Progenitor cell of endocrine pancreas (in vitro differentiated cells): ENCODE results near the gene SNRNP40. TPM values are rescaled to one million over a fixed set of nuclear protein-coding genes. Genes with fewer than 3 reads are reported as not detected.
"Not testable (repeated sequence)": the region's sequence is repeated elsewhere in the genome, so short reads cannot be mapped to it uniquely, and the experiment has no call there.

Experiments
- DNase-seq: peaks from one replicate; pipeline ENCODE4 v3.0.0; 2021; ENCODE audit warnings: low spot score; ENCODE audit not compliant: unreplicated experiment
- H3K27ac Mint-ChIP-seq: 2 replicates; pipeline ENCODE4 v1.8.0; 2021; ENCODE audit warnings: mild to moderate bottlenecking, moderate library complexity, mixed read lengths
- H3K27me3 Mint-ChIP-seq: 2 replicates; pipeline ENCODE4 v1.8.0; 2021; ENCODE audit warnings: mixed read lengths
- H3K36me3 Mint-ChIP-seq: 2 replicates; pipeline ENCODE4 v1.8.0; 2022; ENCODE audit warnings: mixed read lengths; ENCODE audit not compliant: insufficient read depth
- H3K4me1 Mint-ChIP-seq: 2 replicates; pipeline ENCODE4 v1.8.0; 2021; ENCODE audit warnings: low read depth, mixed read lengths
- H3K4me3 Mint-ChIP-seq: 2 replicates; pipeline ENCODE4 v1.8.0; 2021; ENCODE audit warnings: low read depth, mild to moderate bottlenecking, moderate library complexity, mixed read lengths
- H3K9me3 Mint-ChIP-seq: 2 replicates; pipeline ENCODE4 v1.8.0; 2021; ENCODE audit warnings: low read depth, mixed read lengths
- total RNA-seq: library from RNA; stranded (reverse); gene quantifications from 2 replicates; pipeline ENCODE4 v1.2.1, GENCODE V29; 2021
- TF ChIP-seq, protein P1 (sequence below): fragments of 200-600 bp; sonication (generic); IDR thresholded peaks from one replicate; pipeline ENCODE4 v1.5.0; 2021; ENCODE audit warnings: antibody characterized with exemption, mild to moderate bottlenecking; ENCODE audit not compliant: unreplicated experiment

The SNRNP40 gene
- total RNA-seq, 1 donor from 2014 or later: 75.2 TPM

GRCh38 chr1:31300193-31300592 is 3.6 kb upstream of the SNRNP40 start:
- Mint-ChIP-seq H3K27me3 (no peaks in the 10 kb centered on the region), H3K4me1 (peaks cover 13% of the 10 kb centered on the region), H3K9me3 (no peaks in the 10 kb centered on the region), H3K36me3 (no peaks in the 10 kb centered on the region), H3K4me3 (no peak overlapping the region), H3K27ac (no peak overlapping the region)
- DNase-seq: no peak
- TF ChIP-seq, protein P1, sequence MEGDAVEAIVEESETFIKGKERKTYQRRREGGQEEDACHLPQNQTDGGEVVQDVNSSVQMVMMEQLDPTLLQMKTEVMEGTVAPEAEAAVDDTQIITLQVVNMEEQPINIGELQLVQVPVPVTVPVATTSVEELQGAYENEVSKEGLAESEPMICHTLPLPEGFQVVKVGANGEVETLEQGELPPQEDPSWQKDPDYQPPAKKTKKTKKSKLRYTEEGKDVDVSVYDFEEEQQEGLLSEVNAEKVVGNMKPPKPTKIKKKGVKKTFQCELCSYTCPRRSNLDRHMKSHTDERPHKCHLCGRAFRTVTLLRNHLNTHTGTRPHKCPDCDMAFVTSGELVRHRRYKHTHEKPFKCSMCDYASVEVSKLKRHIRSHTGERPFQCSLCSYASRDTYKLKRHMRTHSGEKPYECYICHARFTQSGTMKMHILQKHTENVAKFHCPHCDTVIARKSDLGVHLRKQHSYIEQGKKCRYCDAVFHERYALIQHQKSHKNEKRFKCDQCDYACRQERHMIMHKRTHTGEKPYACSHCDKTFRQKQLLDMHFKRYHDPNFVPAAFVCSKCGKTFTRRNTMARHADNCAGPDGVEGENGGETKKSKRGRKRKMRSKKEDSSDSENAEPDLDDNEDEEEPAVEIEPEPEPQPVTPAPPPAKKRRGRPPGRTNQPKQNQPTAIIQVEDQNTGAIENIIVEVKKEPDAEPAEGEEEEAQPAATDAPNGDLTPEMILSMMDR: no peak

DNA sequence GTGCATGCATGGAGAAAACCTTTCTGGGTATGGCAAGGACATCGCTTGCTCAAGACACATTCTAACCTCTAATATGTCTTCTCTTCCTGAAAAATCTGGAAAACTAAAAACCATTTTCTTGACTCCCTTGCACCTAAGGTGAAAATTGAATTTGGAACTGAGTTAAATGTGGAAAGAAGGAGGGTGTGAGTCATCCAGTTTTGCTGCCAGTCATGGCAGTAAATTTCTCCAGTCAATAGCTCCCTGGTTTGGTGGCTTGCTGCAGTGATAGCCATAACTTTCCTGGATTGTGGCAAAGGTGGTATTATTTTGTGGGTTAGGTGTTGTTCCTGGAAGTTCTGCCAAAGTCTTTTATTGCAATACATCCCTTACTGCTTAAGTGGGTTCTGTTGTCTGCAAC is 2.8 kb upstream of the SNRNP40 start:
- H3K9me3 Mint-ChIP-seq: no peaks in the 10 kb centered on the region
- DNase-seq: no peak
- H3K36me3 Mint-ChIP-seq: no peaks in the 10 kb centered on the region
- no peaks in the 10 kb centered on the region for H3K27me3 Mint-ChIP-seq
- no peak overlapping the region for H3K4me3 Mint-ChIP-seq
- H3K4me1 Mint-ChIP-seq: peaks cover 16% of the 10 kb centered on the region
- H3K27ac Mint-ChIP-seq: no peak overlapping the region
- TF ChIP-seq, protein P1: no peak

DNA sequence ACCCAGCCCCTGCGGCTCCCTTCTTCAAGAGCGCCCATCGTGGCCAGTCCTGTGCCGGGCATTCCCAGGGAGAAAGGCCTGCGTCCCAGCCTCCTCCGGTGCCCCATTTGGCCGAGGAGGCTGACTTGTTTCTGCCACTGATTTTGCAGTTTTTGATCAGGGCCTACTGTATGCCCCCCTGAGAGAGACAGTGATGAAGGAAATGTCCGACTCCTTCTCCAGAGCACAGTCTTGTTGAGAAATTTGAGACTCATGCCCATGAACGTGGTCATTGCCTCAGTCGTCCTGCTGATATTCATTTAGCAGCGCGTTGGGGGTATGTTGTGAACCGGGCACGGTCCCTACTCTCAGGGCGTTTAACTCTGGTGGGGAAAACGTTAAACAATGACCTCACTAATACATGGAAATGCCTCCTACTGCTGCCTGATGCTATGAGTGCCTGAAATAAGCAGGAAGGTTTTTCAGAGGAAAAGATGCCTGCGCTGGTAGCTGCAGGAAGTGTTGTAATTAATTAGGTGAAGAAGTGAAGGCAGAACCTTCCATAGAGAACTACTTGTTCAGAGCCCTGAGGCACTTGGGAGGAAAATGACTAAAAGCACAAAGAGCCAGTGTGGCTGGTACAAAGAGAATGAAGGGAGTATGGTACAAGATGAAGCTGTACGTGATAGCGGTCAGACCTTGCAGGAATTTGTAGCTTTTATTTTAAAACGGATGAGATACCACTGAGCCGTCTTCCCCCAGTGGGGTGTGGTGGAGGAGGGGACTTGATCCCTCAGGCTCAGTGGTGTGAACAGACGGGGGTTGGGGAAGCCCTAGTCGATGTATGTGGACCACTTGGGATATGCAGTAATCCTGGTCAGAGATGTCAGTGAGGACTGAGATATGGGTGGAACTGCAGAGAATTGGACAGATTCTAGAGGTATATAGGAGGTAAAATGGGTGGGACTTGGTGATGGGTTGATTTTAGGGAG is 974 bp upstream of the SNRNP40 start:
- peaks cover 16% of the 10 kb centered on the region for H3K4me1 Mint-ChIP-seq
- H3K36me3 Mint-ChIP-seq: peaks cover 8% of the 10 kb centered on the region
- TF ChIP-seq, protein P1: no peak
- no peak for DNase-seq
- H3K4me3 Mint-ChIP-seq: no peak overlapping the region
- H3K9me3 Mint-ChIP-seq: no peaks in the 10 kb centered on the region
- no peaks in the 10 kb centered on the region for H3K27me3 Mint-ChIP-seq
- H3K27ac Mint-ChIP-seq: no peak overlapping the region

- Mint-ChIP-seq H3K36me3 (peaks cover 9% of the 10 kb centered on the region), H3K9me3 (no peaks in the 10 kb centered on the region), H3K4me3 (no peak overlapping the region), H3K27ac (no peak overlapping the region), H3K4me1 (peaks cover 16% of the 10 kb centered on the region), H3K27me3 (no peaks in the 10 kb centered on the region)
- no peak for DNase-seq
- TF ChIP-seq, protein P1: no peak
These were observed 608 bp downstream of the SNRNP40 start for GRCh38 chr1:31295874-31296485.

- TF ChIP-seq, protein P1: no peak
- H3K4me1 Mint-ChIP-seq: no peaks in the 10 kb centered on the region
- no peaks in the 10 kb centered on the region for H3K9me3 Mint-ChIP-seq
- DNase-seq: no peak
- no peaks in the 10 kb centered on the region for H3K27me3 Mint-ChIP-seq
- H3K36me3 Mint-ChIP-seq: peaks cover 22% of the 10 kb centered on the region
- H3K4me3 Mint-ChIP-seq: no peak overlapping the region
- H3K27ac Mint-ChIP-seq: no peak overlapping the region
These were observed 7.6 kb downstream of the SNRNP40 start for GRCh38 chr1:31289021-31289420.

DNA sequence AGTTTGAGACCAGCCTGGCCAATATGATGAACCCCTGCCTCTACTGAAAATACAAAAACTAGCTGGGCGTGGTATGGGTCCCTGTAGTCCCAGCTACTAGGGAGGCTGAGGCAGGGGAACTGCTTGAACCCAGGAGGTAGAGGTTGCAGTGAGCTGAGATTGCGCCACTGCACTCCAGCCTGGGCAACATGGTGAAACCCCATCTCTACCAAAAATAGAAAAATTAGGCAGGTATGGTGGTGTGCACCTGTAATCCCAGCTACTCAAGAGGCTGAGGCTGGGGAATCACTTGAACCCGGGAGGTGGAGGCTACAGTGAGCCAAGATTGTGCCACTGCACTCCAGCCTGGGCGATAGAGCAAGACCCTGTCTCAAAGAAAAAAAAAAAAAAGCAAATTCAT is 8.8 kb downstream of the SNRNP40 start:
- DNase-seq, H3K4me1 Mint-ChIP-seq, H3K27me3 Mint-ChIP-seq, H3K9me3 Mint-ChIP-seq, H3K27ac Mint-ChIP-seq, H3K4me3 Mint-ChIP-seq: not testable (repeated sequence)
- peaks cover 19% of the 10 kb centered on the region for H3K36me3 Mint-ChIP-seq

GRCh38 chr1:31282426-31282825 is 14.2 kb downstream of the SNRNP40 start:
- H3K27ac Mint-ChIP-seq, H3K4me1 Mint-ChIP-seq, DNase-seq, H3K4me3 Mint-ChIP-seq, H3K27me3 Mint-ChIP-seq, H3K9me3 Mint-ChIP-seq: not testable (repeated sequence)
- H3K36me3 Mint-ChIP-seq: peaks cover 33% of the 10 kb centered on the region
